SK-N-SH treated with all-trans-retinoic acid at 6 μM for 48 hours (cell line): ENCODE data around the gene IP6K2.

Experiments used
- CSDC2 ChIP-seq: fragments of 250-450 bp; sonication (Bioruptor Pico); IDR thresholded peaks from 2 replicates; pipeline ENCODE4 v1.5.0; 2020; ENCODE audit warnings: mild to moderate bottlenecking, moderate library complexity
- ISL1 ChIP-seq: fragments of 250-450 bp; sonication (Bioruptor Pico); IDR thresholded peaks from 2 replicates; pipeline ENCODE4 v2.1.2; 2022; ENCODE audit warnings: mild to moderate bottlenecking, moderate library complexity
- POU6F1 ChIP-seq: fragments of 250-450 bp; sonication (Bioruptor Pico); IDR thresholded peaks from 2 replicates; pipeline ENCODE4 v1.8.0; 2021; ENCODE audit warnings: low read depth, mild to moderate bottlenecking, moderate library complexity, borderline replicate concordance
- TCF4 ChIP-seq: fragments of 250-450 bp; sonication (Bioruptor Pico); IDR thresholded peaks from 2 replicates; pipeline ENCODE4 v1.8.0; 2021; ENCODE audit warnings: mild to moderate bottlenecking, moderate library complexity, borderline replicate concordance
- ZC3H10 ChIP-seq: fragments of 250-450 bp; sonication (Bioruptor Pico); IDR thresholded peaks from 2 replicates; pipeline ENCODE4 v1.5.1; 2021; ENCODE audit warnings: mild to moderate bottlenecking, moderate library complexity
- ZFP30 ChIP-seq: fragments of 450-650 bp; formaldehyde crosslinking; IDR thresholded peaks from 2 replicates; pipeline ENCODE4 v1.5.0; 2022; ENCODE audit warnings: mild to moderate bottlenecking, moderate library complexity
- ZNF70 ChIP-seq: fragments of 450-650 bp; formaldehyde crosslinking; IDR thresholded peaks from 2 replicates; pipeline ENCODE4 v1.5.0; 2020; ENCODE audit warnings: mild to moderate bottlenecking, moderate library complexity
- TF ChIP-seq, protein P1 (sequence below): fragments of 250-450 bp; sonication (Bioruptor Pico); IDR thresholded peaks from 2 replicates; pipeline ENCODE4 v1.8.0; 2020; ENCODE audit warnings: mild to moderate bottlenecking, moderate library complexity, borderline replicate concordance
- TF ChIP-seq, protein P2 (sequence below): fragments of 250-450 bp; sonication (Bioruptor Pico); IDR thresholded peaks from 2 replicates; pipeline ENCODE4 v1.5.1; 2020; ENCODE audit warnings: low read depth, mild to moderate bottlenecking, moderate library complexity

- TF ChIP-seq ZC3H10 (CRISPR knock-in tag) (no peak), ZFP30 (no peak), CSDC2 (CRISPR knock-in tag) (no peak), TCF4 (CRISPR knock-in tag) (no peak), ZNF70 (no peak), POU6F1 (no peak), ISL1 (CRISPR knock-in tag) (no peak)
- TF ChIP-seq, protein P1, sequence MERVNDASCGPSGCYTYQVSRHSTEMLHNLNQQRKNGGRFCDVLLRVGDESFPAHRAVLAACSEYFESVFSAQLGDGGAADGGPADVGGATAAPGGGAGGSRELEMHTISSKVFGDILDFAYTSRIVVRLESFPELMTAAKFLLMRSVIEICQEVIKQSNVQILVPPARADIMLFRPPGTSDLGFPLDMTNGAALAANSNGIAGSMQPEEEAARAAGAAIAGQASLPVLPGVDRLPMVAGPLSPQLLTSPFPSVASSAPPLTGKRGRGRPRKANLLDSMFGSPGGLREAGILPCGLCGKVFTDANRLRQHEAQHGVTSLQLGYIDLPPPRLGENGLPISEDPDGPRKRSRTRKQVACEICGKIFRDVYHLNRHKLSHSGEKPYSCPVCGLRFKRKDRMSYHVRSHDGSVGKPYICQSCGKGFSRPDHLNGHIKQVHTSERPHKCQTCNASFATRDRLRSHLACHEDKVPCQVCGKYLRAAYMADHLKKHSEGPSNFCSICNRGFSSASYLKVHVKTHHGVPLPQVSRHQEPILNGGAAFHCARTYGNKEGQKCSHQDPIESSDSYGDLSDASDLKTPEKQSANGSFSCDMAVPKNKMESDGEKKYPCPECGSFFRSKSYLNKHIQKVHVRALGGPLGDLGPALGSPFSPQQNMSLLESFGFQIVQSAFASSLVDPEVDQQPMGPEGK (CRISPR knock-in tag): no peak
- TF ChIP-seq, protein P2, sequence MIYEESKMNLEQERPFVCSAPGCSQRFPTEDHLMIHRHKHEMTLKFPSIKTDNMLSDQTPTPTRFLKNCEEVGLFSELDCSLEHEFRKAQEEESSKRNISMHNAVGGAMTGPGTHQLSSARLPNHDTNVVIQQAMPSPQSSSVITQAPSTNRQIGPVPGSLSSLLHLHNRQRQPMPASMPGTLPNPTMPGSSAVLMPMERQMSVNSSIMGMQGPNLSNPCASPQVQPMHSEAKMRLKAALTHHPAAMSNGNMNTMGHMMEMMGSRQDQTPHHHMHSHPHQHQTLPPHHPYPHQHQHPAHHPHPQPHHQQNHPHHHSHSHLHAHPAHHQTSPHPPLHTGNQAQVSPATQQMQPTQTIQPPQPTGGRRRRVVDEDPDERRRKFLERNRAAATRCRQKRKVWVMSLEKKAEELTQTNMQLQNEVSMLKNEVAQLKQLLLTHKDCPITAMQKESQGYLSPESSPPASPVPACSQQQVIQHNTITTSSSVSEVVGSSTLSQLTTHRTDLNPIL: no peak
Observed at GRCh38 chr3:48723725-48724124, 6.7 kb upstream of the IP6K2 start.
